Measurements from ENCODE around the gene ARG2. TPM values are rescaled to one million over a fixed set of nuclear protein-coding genes. Genes with fewer than 3 reads are reported as not detected.

The ARG2 gene
- polyA plus RNA-seq, 1 donor (not counting 4 experiments of a cell fraction or from before 2014, with no cell fraction given) = 8.2 TPM

DNA sequence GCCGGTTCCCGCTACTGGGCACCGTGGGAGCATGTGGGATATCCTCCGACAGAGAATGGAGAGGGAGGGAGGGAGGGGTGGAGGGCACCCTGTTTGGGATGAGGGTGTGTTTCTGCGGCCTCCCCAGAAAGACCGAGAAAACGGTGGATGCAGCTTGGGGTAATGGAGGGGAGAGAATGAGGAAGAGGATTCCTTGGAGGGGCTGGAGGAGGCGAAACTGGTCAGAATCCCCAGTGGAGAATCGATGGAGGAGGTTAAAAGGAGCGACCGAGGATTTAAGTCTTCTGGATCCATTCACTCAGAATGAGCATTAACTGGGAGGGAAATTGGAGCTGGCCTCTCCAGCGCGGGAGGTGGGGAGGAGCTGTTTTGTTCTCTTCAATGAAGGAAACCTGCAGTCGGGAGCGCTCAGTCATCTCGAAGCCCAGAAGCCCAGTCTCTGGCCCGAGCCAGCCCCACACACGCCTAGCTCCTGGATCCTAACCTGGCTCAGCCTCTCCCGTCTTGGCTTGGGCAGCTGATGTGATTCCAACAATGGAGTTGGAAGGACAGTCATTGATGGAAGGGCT is 581 bp downstream of the ARG2 start:
- peak overlapping the region; percentile 76 for H3K4me2 ChIP-seq (ENCODE audit: control insufficient read depth, extremely low read depth, insufficient read depth, low read depth, low read length)
- dilution Hi-C loops (cut with MboI; ENCODE audit: extremely low pct_ligation_motif_present, low sequenced_read_pairs) = no loop called here
- no peaks in the 10 kb centered on the region for H4K20me1 ChIP-seq (ENCODE audit: control insufficient read depth, extremely low read depth, insufficient read depth, low read length)
- DNase-seq (ENCODE audit: low read depth, low spot score) = no peak
- H3K27ac ChIP-seq (ENCODE audit: control insufficient read depth, insufficient read depth, low read length) = peak overlapping the region; percentile 71
- H3K27me3 ChIP-seq (ENCODE audit: control insufficient read depth, extremely low read depth, insufficient read depth, low read length) = no peaks in the 10 kb centered on the region
- H3K36me3 ChIP-seq (ENCODE audit: control insufficient read depth in 2 of 2, extremely low read depth in 1 of 2, insufficient read depth in 2 of 2, low read length in 2 of 2) = peaks cover 0 to 4% of the 10 kb centered on the region in 2 experiments
- no peaks in the 10 kb centered on the region for H3K9me3 ChIP-seq (ENCODE audit: control insufficient read depth, low read depth, low read length)
- no peaks in the 10 kb centered on the region for H3K79me2 ChIP-seq (ENCODE audit: control insufficient read depth, insufficient read depth, low read length)
- FAIRE-seq = no peak
- peak overlapping the region; percentile 94 for H2AFZ ChIP-seq (ENCODE audit: control insufficient read depth, low read length)
- TF ChIP-seq CTCF (optimal IDR thresholded peaks at IDR 0.05 in 1 of 3, IDR thresholded peaks at IDR 0.05 in 1 of 3, conservative IDR thresholded peaks at IDR 0.05 in 1 of 3; ENCODE audit: extremely low read depth in 1 of 3, insufficient read depth in 2 of 3, low read length in 3 of 3) (no peak), EZH2 (IDR thresholded peaks at IDR 0.05; ENCODE audit: low read length) (no peak)
- peaks cover 30% of the 10 kb centered on the region for H3K4me1 ChIP-seq (ENCODE audit: control insufficient read depth, extremely low read depth, insufficient read depth, low read length)
- H3K9ac ChIP-seq (ENCODE audit: control insufficient read depth, extremely low read depth, insufficient read depth, low read length) = peak overlapping the region; percentile 73
- H3K4me3 ChIP-seq (ENCODE audit: control insufficient read depth in 2 of 3, extremely low read depth in 1 of 3, insufficient read depth in 2 of 3, low read depth in 1 of 3, low read length in 3 of 3) = peak overlapping the region; percentile 51 to 78 (median 75)
- no peaks in the 10 kb centered on the region for H3K9me1 ChIP-seq (ENCODE audit: control insufficient read depth, extremely low read depth, insufficient read depth, low read length)

GRCh38 chr14:67622675-67623074 is 3.0 kb downstream of the ARG2 start:
- no peak for TF ChIP-seq EZH2 (IDR thresholded peaks at IDR 0.05; ENCODE audit: low read length)
- TF ChIP-seq CTCF (optimal IDR thresholded peaks at IDR 0.05 in 1 of 3, IDR thresholded peaks at IDR 0.05 in 1 of 3, conservative IDR thresholded peaks at IDR 0.05 in 1 of 3; ENCODE audit: extremely low read depth in 1 of 3, insufficient read depth in 2 of 3, low read length in 3 of 3) = no peak
- Histone ChIP-seq H3K79me2 (ENCODE audit: control insufficient read depth, insufficient read depth, low read length) (no peaks in the 10 kb centered on the region), H3K9ac (ENCODE audit: control insufficient read depth, extremely low read depth, insufficient read depth, low read length) (peak overlapping the region; percentile 57), H3K4me3 (ENCODE audit: control insufficient read depth in 2 of 3, extremely low read depth in 1 of 3, insufficient read depth in 2 of 3, low read depth in 1 of 3, low read length in 3 of 3) (peak overlapping the region in 1 of 3 experiments; percentile 36), H3K27me3 (ENCODE audit: control insufficient read depth, extremely low read depth, insufficient read depth, low read length) (no peaks in the 10 kb centered on the region), H2AFZ (ENCODE audit: control insufficient read depth, low read length) (peak overlapping the region; percentile 27), H3K27ac (ENCODE audit: control insufficient read depth, insufficient read depth, low read length) (peak overlapping the region; percentile 92), H3K36me3 (ENCODE audit: control insufficient read depth in 2 of 2, extremely low read depth in 1 of 2, insufficient read depth in 2 of 2, low read length in 2 of 2) (peaks cover 0 to 4% of the 10 kb centered on the region in 2 experiments), H3K4me1 (ENCODE audit: control insufficient read depth, extremely low read depth, insufficient read depth, low read length) (peaks cover 30% of the 10 kb centered on the region), H3K9me3 (ENCODE audit: control insufficient read depth, low read depth, low read length) (no peaks in the 10 kb centered on the region), H3K9me1 (ENCODE audit: control insufficient read depth, extremely low read depth, insufficient read depth, low read length) (no peaks in the 10 kb centered on the region), H3K4me2 (ENCODE audit: control insufficient read depth, extremely low read depth, insufficient read depth, low read depth, low read length) (peak overlapping the region; percentile 72), H4K20me1 (ENCODE audit: control insufficient read depth, extremely low read depth, insufficient read depth, low read length) (no peaks in the 10 kb centered on the region)
- dilution Hi-C loops (cut with MboI; ENCODE audit: extremely low pct_ligation_motif_present, low sequenced_read_pairs) = no loop called here
- peak; percentile 30 for DNase-seq (ENCODE audit: low read depth, low spot score)
- peak; percentile 55 for FAIRE-seq

Measured in keratinocyte (primary cell).